GM18861 (cell line): ENCODE measurements around the gene GRK5.

ENCODE experiments used
- ATAC-seq: cut with Tn5 transposase; IDR thresholded peaks from one replicate; pipeline ENCODE4 v1.9.1; 2021; ENCODE audit not compliant: unreplicated experiment

GRK5 gene

GRCh38 chr10:119498889-119499676, 291.7 kb downstream of the GRK5 start:
- ATAC-seq = no peak

- ATAC-seq = no peak
Measured at GRCh38 chr10:119499677-119500002, 292.3 kb downstream of the GRK5 start.

DNA sequence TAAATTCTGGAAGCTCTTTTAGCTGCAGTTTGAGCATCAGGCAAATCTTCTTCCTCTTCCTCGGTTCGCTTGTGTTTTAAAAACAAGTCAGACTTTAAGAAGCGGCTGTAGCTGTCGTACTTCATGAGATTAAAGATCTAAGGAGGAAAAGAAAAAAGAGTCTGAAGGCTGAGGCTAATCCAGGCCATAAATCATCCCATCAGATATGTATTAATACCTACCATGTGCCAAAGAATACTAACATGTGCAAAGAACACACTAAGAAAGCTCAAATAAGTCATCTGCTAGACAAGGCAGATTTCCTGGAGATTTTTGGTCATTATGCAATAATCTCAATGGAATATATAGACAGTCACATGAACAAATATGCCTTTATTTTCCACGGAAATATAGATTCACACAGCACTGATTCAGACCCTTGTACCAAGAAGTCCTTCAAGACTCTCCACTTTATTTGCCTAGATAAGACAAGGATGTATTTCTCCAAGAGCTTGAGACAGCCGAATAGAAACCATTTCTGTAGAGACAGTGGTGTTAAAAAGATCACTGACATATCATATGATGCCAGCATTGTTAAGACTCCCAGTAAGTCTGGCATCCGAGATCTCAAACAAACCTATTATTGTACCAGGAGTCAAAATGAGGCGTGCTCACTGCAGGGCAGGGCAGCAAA, 292.9 kb downstream of the GRK5 start:
- ATAC-seq = no peak

GRCh38 chr10:119500821-119501220, 293.4 kb downstream of the GRK5 start:
- no peak for ATAC-seq

GRCh38 chr10:119501690-119502089, 294.3 kb downstream of the GRK5 start:
- no peak for ATAC-seq

DNA sequence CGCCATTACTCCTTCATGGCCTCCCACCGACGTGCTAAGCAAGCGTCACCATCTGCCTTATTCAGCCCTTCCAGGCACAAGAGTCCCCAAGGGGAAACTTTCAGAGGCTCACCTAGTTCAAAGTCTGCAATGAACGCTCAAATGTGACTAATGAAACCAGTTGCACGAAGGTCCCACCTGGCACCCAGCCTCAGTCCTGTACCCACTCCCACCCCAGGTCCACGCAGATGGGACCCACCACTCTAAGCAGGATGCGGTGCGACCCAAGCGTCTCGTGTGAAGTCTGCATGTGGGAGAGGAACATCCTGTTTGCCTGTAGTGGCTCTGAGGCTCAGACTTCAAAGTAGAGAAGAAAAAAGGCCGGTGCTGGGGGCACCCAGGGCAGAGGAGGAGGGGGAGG, 294.8 kb downstream of the GRK5 start:
- no peak for ATAC-seq

GRCh38 chr10:119502618-119503155, 295.3 kb downstream of the GRK5 start:
- no peak for ATAC-seq

DNA sequence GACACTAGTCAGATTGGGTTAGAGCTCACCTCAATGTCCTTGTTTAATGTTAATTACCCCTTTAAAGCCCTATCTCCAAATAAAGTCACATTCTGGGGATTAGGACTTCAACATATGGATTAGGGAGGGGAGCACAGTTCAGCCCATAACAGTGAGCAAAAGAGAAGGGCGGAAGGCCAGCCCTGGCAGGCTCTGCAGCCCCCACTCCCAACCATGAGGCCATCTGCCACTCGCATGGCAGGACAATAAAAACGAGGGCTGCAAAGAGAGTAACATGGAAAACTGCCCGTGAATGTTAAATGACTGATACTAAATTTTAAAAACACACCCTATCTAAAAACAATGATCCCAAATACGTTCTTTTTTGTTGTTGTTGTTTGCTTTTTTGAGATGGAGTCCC, 296.4 kb downstream of the GRK5 start:
- ATAC-seq = no peak

GRCh38 chr10:119504651-119505050, 297.3 kb downstream of the GRK5 start:
- ATAC-seq = no peak

DNA sequence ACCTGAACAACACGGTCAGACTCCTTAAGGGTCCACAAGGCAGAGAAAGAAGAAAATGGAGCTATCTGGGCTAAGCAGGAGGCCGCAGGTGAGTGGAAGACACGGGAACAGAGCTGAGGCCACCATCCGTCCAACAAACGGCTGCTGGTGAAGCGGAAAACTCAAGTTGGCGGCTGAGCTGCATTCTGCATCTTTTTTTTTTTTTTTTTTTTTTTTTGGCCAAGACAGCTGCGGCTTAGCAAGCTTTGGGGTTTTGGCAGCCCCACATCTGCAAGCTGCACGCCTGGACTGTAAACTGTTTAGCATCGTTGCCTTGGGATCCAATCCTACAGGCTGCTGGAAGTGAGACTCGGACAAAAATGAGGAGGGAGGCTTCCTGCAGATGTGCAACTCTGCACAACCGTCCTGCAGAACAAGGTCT, 297.8 kb downstream of the GRK5 start:
- no peak for ATAC-seq
